Mesenchymal stem cell (in vitro differentiated cells and primary cell): ENCODE results near the gene GAN.

Experiments used
- DNase-seq: peaks from one replicate; pipeline ENCODE4 v3.0.0-alpha.2; 2013
- H2AFZ ChIP-seq: one replicate; pipeline ENCODE4 v1.6.1; 2013; ENCODE audit warnings: low read depth, mild to moderate bottlenecking, control low read depth, inconsistent platforms, low read length, moderate library complexity
- H2AK5ac ChIP-seq: 2 replicates; pipeline ENCODE4 v1.6.1; 2013; ENCODE audit warnings: low read length, moderate library complexity, mild to moderate bottlenecking, inconsistent platforms; ENCODE audit not compliant: severe bottlenecking
- H2BK120ac ChIP-seq: one replicate; pipeline ENCODE4 v1.6.1; 2013; ENCODE audit warnings: low read depth, mild to moderate bottlenecking, inconsistent platforms, low read length, moderate library complexity
- H2BK12ac ChIP-seq, 2 experiments: one replicate each; pipeline ENCODE4 v1.6.1; 2013; ENCODE audit warnings: inconsistent platforms in 2 of 2, low read length in 2 of 2, mild to moderate bottlenecking in 2 of 2, moderate library complexity in 2 of 2, control low read depth in 1 of 2
- H2BK15ac ChIP-seq: one replicate; pipeline ENCODE4 v1.6.1; 2013; ENCODE audit warnings: mild to moderate bottlenecking, low read depth, inconsistent platforms; ENCODE audit not compliant: poor library complexity, severe bottlenecking
- H2BK5ac ChIP-seq: 2 replicates; pipeline ENCODE4 v1.6.1; 2013; ENCODE audit warnings: low read depth, mild to moderate bottlenecking, low read length, control low read depth, inconsistent platforms; ENCODE audit not compliant: poor library complexity, severe bottlenecking
- H3K14ac ChIP-seq, 2 experiments: one replicate each; pipeline ENCODE4 v1.6.1; 2013; ENCODE audit warnings: inconsistent platforms in 2 of 2, low read length in 2 of 2, control low read depth in 1 of 2, mild to moderate bottlenecking in 1 of 2, moderate library complexity in 1 of 2
- H3K18ac ChIP-seq, 2 experiments: one replicate each; pipeline ENCODE4 v1.6.1; 2013; ENCODE audit warnings: inconsistent platforms in 2 of 2, low read length in 2 of 2, control low read depth in 1 of 2, low read depth in 1 of 2, mild to moderate bottlenecking in 1 of 2
- H3K23ac ChIP-seq, 2 experiments: one replicate each; pipeline ENCODE4 v1.6.1; 2013; ENCODE audit warnings: inconsistent platforms in 2 of 2, low read length in 2 of 2, mild to moderate bottlenecking in 2 of 2, moderate library complexity in 2 of 2, control low read depth in 1 of 2
- H3K27ac ChIP-seq: 2 replicates; pipeline ENCODE4 v1.5.1; 2013; ENCODE audit warnings: mild to moderate bottlenecking, moderate library complexity, low read length, control low read depth, inconsistent platforms; ENCODE audit not compliant: poor library complexity, severe bottlenecking
- H3K27me3 ChIP-seq, 2 experiments: 2 replicates each; pipeline versions ENCODE4 v1.6.1 to v1.7.0; 2013; ENCODE audit warnings: low read length in 2 of 2, mild to moderate bottlenecking in 2 of 2, moderate library complexity in 2 of 2, control low read depth in 1 of 2, inconsistent platforms in 1 of 2; ENCODE audit not compliant: control insufficient read depth in 1 of 2, insufficient read depth in 1 of 2
- H3K36me3 ChIP-seq, 2 experiments: 2 replicates each; pipeline versions ENCODE4 v1.6.1 to v1.7.0; 2013; ENCODE audit warnings: low read length in 2 of 2, control low read depth in 1 of 2, inconsistent platforms in 1 of 2, low read depth in 1 of 2, mild to moderate bottlenecking in 1 of 2; ENCODE audit not compliant: insufficient read depth in 2 of 2, control insufficient read depth in 1 of 2
- H3K4ac ChIP-seq, 2 experiments: one replicate each; pipeline ENCODE4 v1.6.1; 2013; ENCODE audit warnings: inconsistent platforms in 2 of 2, low read length in 2 of 2, mild to moderate bottlenecking in 2 of 2, moderate library complexity in 2 of 2, control low read depth in 1 of 2, low read depth in 1 of 2
- H3K4me1 ChIP-seq: 2 replicates; pipeline ENCODE4 v1.6.1; 2013; ENCODE audit warnings: low read depth, low read length, control low read depth; ENCODE audit not compliant: control insufficient read depth, insufficient read depth
- H3K4me2 ChIP-seq: 2 replicates; pipeline ENCODE4 v1.6.1; 2013; ENCODE audit warnings: low read length, mild to moderate bottlenecking, inconsistent platforms; ENCODE audit not compliant: poor library complexity, severe bottlenecking
- H3K4me3 ChIP-seq, 2 experiments: 2 replicates each; pipeline versions ENCODE4 v1.5.1 to v1.7.0; 2013; ENCODE audit warnings: low read length in 2 of 2, mild to moderate bottlenecking in 2 of 2, control low read depth in 1 of 2, low read depth in 1 of 2; ENCODE audit not compliant: insufficient read depth in 1 of 2
- H3K79me1 ChIP-seq: replicated peaks from 2 replicates; pipeline ENCODE4 v1.6.1; 2013; ENCODE audit warnings: mild to moderate bottlenecking, control low read depth, low read length, inconsistent platforms; ENCODE audit not compliant: poor library complexity, severe bottlenecking
- H3K9ac ChIP-seq: 2 replicates; pipeline ENCODE4 v1.7.0; 2013; ENCODE audit warnings: mild to moderate bottlenecking, low read length, moderate library complexity
- H3K9me3 ChIP-seq: 2 replicates; pipeline ENCODE4 v1.7.0; 2013; ENCODE audit warnings: mild to moderate bottlenecking, low read length; ENCODE audit not compliant: control insufficient read depth
- H4K8ac ChIP-seq: one replicate; pipeline ENCODE4 v1.6.1; 2013; ENCODE audit warnings: inconsistent platforms, mild to moderate bottlenecking, low read length, moderate library complexity
- H4K91ac ChIP-seq: one replicate; pipeline ENCODE4 v1.6.1; 2013; ENCODE audit warnings: mild to moderate bottlenecking, low read length, inconsistent platforms
- WGBS: methylation state at CpG from one replicate; pipeline ENCODE4 v1.1.7; 2013; ENCODE audit warnings: mixed read lengths; 5-methylcytosine and 5-hydroxymethylcytosine counted together

Gene GAN

DNA sequence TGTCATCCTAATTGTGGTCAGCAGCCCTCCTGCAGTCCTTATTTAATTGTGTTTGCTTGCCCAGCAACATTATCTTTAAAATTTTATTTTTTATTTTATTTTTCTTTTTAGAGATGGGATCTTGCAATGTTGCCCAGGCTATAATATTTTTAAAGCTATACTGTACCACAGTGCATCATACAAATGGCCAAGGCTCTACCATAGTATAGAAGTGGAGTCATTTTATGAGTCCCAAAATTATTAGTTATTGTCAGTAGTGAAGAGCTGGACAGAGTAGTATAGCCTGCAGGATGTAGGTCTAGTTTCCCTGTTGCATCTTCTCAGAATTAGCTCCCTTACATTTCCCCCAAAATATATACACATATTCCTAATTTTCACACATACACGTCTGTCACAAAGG, 44.1 kb downstream of the GAN start:
- Histone ChIP-seq H4K91ac (no peak overlapping the region), H3K23ac (no peak overlapping the region), H2BK120ac (no peak overlapping the region), H3K4me1 (peaks cover 1% of the 10 kb centered on the region), H3K79me1 (peaks cover 12% of the 10 kb centered on the region), H3K27me3 (no peaks in the 10 kb centered on the region), H3K9me3 (no peaks in the 10 kb centered on the region), H3K4me3 (no peak overlapping the region), H3K4ac (no peak overlapping the region), H3K4me2 (no peak overlapping the region), H3K36me3 (peaks cover 7 to 48% of the 10 kb centered on the region in 2 experiments), H3K14ac (no peak overlapping the region), H2BK5ac (no peak overlapping the region), H3K9ac (no peak overlapping the region), H2BK12ac (no peak overlapping the region), H3K18ac (no peak overlapping the region), H3K27ac (peak overlapping the region; percentile 31), H4K8ac (no peak overlapping the region), H2BK15ac (no peak overlapping the region), H2AK5ac (no peak overlapping the region), H2AFZ (no peak overlapping the region)
- WGBS, result 90% methylated on average over 1 of the region's 1 CpG
- no peak for DNase-seq

DNA sequence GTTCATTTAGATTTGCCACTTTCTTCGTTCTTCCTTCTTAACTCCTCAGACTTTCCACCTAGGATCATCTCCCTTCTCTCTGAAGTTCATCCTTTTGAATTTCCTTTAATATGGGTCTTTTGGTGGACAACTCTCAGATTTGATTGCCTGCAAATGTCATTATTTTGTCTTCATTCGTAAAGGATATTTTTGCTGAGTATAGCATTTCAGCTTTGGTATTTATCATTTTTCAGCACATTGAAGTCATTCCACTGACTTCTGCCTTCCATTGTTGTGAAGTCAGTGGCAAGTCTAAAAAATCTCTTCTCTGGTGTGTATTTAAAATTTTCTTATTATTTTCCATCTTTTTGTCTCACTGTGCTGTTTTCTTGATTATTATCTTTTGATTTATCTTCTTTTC, 45.4 kb downstream of the GAN start:
- Histone ChIP-seq H3K27me3 (no peaks in the 10 kb centered on the region), H2BK12ac (no peak overlapping the region), H4K91ac (no peak overlapping the region), H3K23ac (no peak overlapping the region), H3K4me1 (peaks cover 1% of the 10 kb centered on the region), H3K27ac (no peak overlapping the region), H2BK15ac (no peak overlapping the region), H2BK120ac (no peak overlapping the region), H2AK5ac (no peak overlapping the region), H3K4ac (no peak overlapping the region), H4K8ac (no peak overlapping the region), H2AFZ (no peak overlapping the region), H3K18ac (no peak overlapping the region), H3K4me2 (no peak overlapping the region), H3K14ac (no peak overlapping the region), H3K79me1 (peaks cover 5% of the 10 kb centered on the region), H3K9me3 (no peaks in the 10 kb centered on the region), H3K36me3 (peaks cover 15 to 46% of the 10 kb centered on the region in 2 experiments), H3K9ac (no peak overlapping the region), H2BK5ac (no peak overlapping the region), H3K4me3 (no peak overlapping the region)
- no CpG with 5 or more reads among the region's 2 CpGs for WGBS
- DNase-seq, result no peak

DNA sequence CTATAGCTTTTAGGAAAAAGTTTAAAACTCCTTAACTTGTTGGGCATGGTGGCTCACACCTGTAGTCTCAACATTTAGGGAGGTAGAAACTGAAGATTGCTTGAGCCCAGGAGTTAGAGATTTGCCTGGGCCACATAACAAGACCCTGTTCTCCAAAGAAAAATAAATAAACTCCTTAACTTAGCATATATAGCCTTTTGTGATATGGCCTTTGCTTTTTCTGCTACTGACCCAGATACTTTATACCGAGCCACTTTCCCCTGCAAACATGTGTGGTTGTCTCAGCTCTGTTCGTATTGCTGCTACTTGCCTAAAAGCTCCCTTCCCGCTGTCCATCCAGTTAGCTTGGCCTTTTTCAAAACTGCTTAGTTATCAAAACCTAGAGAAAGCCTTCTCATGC, 51.0 kb downstream of the GAN start:
- H2BK15ac ChIP-seq, result no peak overlapping the region
- no peak overlapping the region for H4K8ac ChIP-seq
- H3K14ac ChIP-seq, result no peak overlapping the region
- no peak overlapping the region for H2AFZ ChIP-seq
- no peak overlapping the region for H3K9ac ChIP-seq
- H3K79me1 ChIP-seq, result peaks cover 2% of the 10 kb centered on the region
- H4K91ac ChIP-seq, result no peak overlapping the region
- no peak overlapping the region for H2BK120ac ChIP-seq
- no peaks in the 10 kb centered on the region for H3K27me3 ChIP-seq
- no peak overlapping the region for H2AK5ac ChIP-seq
- H2BK5ac ChIP-seq, result no peak overlapping the region
- no peaks in the 10 kb centered on the region for H3K9me3 ChIP-seq
- H3K4me3 ChIP-seq, result no peak overlapping the region
- H3K36me3 ChIP-seq, result peaks cover 25 to 57% of the 10 kb centered on the region in 2 experiments
- H3K4ac ChIP-seq, result no peak overlapping the region
- no peak overlapping the region for H3K18ac ChIP-seq
- no peak overlapping the region for H2BK12ac ChIP-seq
- no peak overlapping the region for H3K23ac ChIP-seq
- H3K4me1 ChIP-seq, result peaks cover 2% of the 10 kb centered on the region
- H3K27ac ChIP-seq, result no peak overlapping the region
- H3K4me2 ChIP-seq, result no peak overlapping the region
- DNase-seq, result no peak
- 96% methylated on average over 3 of the region's 3 CpGs for WGBS

DNA sequence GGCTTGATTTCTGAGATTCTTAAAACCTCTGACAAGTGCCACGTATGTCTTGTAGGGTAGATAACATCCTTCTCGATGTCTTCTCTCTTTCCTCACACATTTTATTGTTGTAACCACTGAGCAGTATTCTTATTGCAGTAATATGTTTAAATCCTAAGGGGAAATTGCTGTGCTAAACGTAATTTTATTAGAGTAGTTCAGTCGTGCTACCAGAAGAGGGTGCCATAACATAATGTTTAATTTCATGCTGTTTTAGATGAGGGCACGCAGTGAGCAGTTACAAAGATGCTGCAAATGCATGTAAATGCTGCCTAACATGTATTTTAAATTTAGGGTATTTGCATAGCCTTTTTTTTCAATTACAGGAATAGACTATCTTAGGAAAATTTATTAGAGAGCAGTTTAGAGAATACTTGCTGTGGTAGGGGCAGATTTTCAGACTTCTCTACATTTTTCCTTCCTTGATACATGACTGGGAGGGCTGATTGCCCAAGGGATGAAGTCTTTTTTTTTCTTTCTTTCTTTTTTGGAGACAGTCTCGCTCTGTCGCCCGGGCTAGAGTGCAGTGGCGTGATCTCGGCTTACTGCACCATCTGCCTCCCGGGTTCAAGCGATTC, 51.7 kb downstream of the GAN start:
- Histone ChIP-seq H3K4me2 (no peak overlapping the region), H3K18ac (no peak overlapping the region), H2AFZ (no peak overlapping the region), H2AK5ac (no peak overlapping the region), H3K4me1 (peaks cover 2% of the 10 kb centered on the region), H3K9me3 (no peaks in the 10 kb centered on the region), H3K14ac (no peak overlapping the region), H3K79me1 (peaks cover 2% of the 10 kb centered on the region), H3K9ac (no peak overlapping the region), H2BK5ac (no peak overlapping the region), H2BK120ac (no peak overlapping the region), H3K27ac (no peak overlapping the region), H4K91ac (no peak overlapping the region), H2BK12ac (no peak overlapping the region), H4K8ac (no peak overlapping the region), H3K36me3 (peaks cover 25 to 57% of the 10 kb centered on the region in 2 experiments), H3K4me3 (no peak overlapping the region), H3K4ac (no peak overlapping the region), H2BK15ac (no peak overlapping the region), H3K27me3 (no peaks in the 10 kb centered on the region), H3K23ac (no peak overlapping the region)
- peak; percentile 52 for DNase-seq
- 76% methylated on average over 9 of the region's 12 CpGs for WGBS
